Activated T-helper 2 cell treated with anti-CD3 and anti-CD28 coated beads, Interferon-gamma antibody, Interleukin-2, Interleukin-4, amounts not matched to agents 10 μg/mL and 5 μg/mL and 100 μg/mL, durations not matched to agents 14 hours and 24 hours and 36 hours (primary cell): ENCODE measurements around the gene KCNK4. TPM values are rescaled to one million over a fixed set of nuclear protein-coding genes. Genes with fewer than 3 reads are reported as not detected.
"Not testable (repeated sequence)": the region's sequence is repeated elsewhere in the genome, so short reads cannot be mapped to it uniquely, and the experiment has no call there.

ENCODE experiments used
- DNase-seq: peaks from one replicate; pipeline ENCODE4 v3.0.0; 2021; ENCODE audit warnings: low spot score
- H3K27ac Mint-ChIP-seq: one replicate; pipeline ENCODE4 v1.8.0; 2021; ENCODE audit warnings: mixed read lengths
- H3K27me3 Mint-ChIP-seq: one replicate; pipeline ENCODE4 v1.8.0; 2021; ENCODE audit warnings: low read depth, mixed read lengths
- H3K36me3 Mint-ChIP-seq: one replicate; pipeline ENCODE4 v1.8.0; 2021; ENCODE audit warnings: low read depth, mixed read lengths
- H3K4me1 Mint-ChIP-seq: one replicate; pipeline ENCODE4 v1.8.0; 2021; ENCODE audit warnings: low read depth, mixed read lengths
- H3K4me3 Mint-ChIP-seq: one replicate; pipeline ENCODE4 v1.8.0; 2021; ENCODE audit warnings: low read depth, mild to moderate bottlenecking, moderate library complexity, mixed read lengths
- H3K9me3 Mint-ChIP-seq: one replicate; pipeline ENCODE4 v1.8.0; 2021; ENCODE audit warnings: mixed read lengths
- intact Hi-C: fragments of 100-400 bp; cut with micrococcal nuclease; formaldehyde crosslinking; loops from one replicate; pipeline ENCODE4 v1.15.1; 2023
- total RNA-seq: library from RNA; stranded (reverse); gene quantifications from 2 replicates; pipeline ENCODE4 v1.2.3, GENCODE V29; 2022

The KCNK4 gene
- not detected in 2 replicates for total RNA-seq

- no peak for DNase-seq
- Mint-ChIP-seq H3K27ac (no peak within 1 kb of the TSS), H3K27me3 (peaks cover 48% of the 10 kb centered on the region), H3K4me3 (no peak within 1 kb of the TSS), H3K9me3 (no peaks in the 10 kb centered on the region), H3K36me3 (no peaks in the 10 kb centered on the region), H3K4me1 (peaks cover 9% of the 10 kb centered on the region)
- intact Hi-C loops: no loop called here
These were observed at the start of gene KCNK4 for GRCh38 chr11:64291262-64291751. Gene KCNK4 (plus strand): TSS chr11:64291302. CDS start chr11:64293019, 1,717 bp downstream.

- Mint-ChIP-seq H3K4me3 (peak overlapping the region; percentile 94), H3K4me1 (peaks cover 20% of the 10 kb centered on the region), H3K9me3 (no peaks in the 10 kb centered on the region), H3K27me3 (no peaks in the 10 kb centered on the region), H3K27ac (peak overlapping the region; percentile 93), H3K36me3 (peaks cover 48% of the 10 kb centered on the region)
- intact Hi-C loops: loop anchor here (1.0 to 2.0 kb wide), 7 partner anchors 15 to 76 kb away; partner anchors contain the start of genes BAD, ESRRA, FERMT3 and GPR137
- DNase-seq: no peak
These were observed 49.4 kb upstream of the KCNK4 start for GRCh38 chr11:64241491-64242374.

- Mint-ChIP-seq H3K4me1 (peaks cover 28% of the 10 kb centered on the region), H3K27me3 (no peaks in the 10 kb centered on the region), H3K36me3 (peaks cover 33% of the 10 kb centered on the region), H3K4me3 (peak overlapping the region; percentile 56), H3K9me3 (no peaks in the 10 kb centered on the region), H3K27ac (peak overlapping the region; percentile 17)
- DNase-seq: no peak
- intact Hi-C loops: no loop called here
These were observed 47.8 kb upstream of the KCNK4 start for GRCh38 chr11:64243236-64243854.

- H3K4me1 Mint-ChIP-seq: peaks cover 28% of the 10 kb centered on the region
- DNase-seq: no peak
- peak overlapping the region; percentile 56 for H3K4me3 Mint-ChIP-seq
- peaks cover 27% of the 10 kb centered on the region for H3K36me3 Mint-ChIP-seq
- H3K9me3 Mint-ChIP-seq: no peaks in the 10 kb centered on the region
- intact Hi-C loops: no loop called here
- no peaks in the 10 kb centered on the region for H3K27me3 Mint-ChIP-seq
- peak overlapping the region; percentile 17 for H3K27ac Mint-ChIP-seq
These were observed 47.0 kb upstream of the KCNK4 start for GRCh38 chr11:64244107-64244506.

GRCh38 chr11:64244966-64245365, 46.1 kb upstream of the KCNK4 start:
- no peak for DNase-seq
- intact Hi-C loops: no loop called here

GRCh38 chr11:64245401-64245796, 45.7 kb upstream of the KCNK4 start:
- Mint-ChIP-seq H3K4me3 (peak overlapping the region; percentile 91), H3K27me3 (no peaks in the 10 kb centered on the region), H3K36me3 (peaks cover 24% of the 10 kb centered on the region), H3K9me3 (no peaks in the 10 kb centered on the region), H3K27ac (peak overlapping the region; percentile 88), H3K4me1 (peaks cover 25% of the 10 kb centered on the region)
- intact Hi-C loops: no loop called here
- DNase-seq: no peak

More at GRCh38 chr11:64244966-64245365, 46.1 kb upstream of the KCNK4 start:
- Mint-ChIP-seq H3K27me3 (no peaks in the 10 kb centered on the region), H3K9me3 (no peaks in the 10 kb centered on the region), H3K4me1 (peaks cover 26% of the 10 kb centered on the region), H3K4me3 (peak overlapping the region; percentile 91), H3K27ac (no peak overlapping the region), H3K36me3 (peaks cover 27% of the 10 kb centered on the region)

- DNase-seq: peak; percentile 33
- H3K4me3 Mint-ChIP-seq: peak overlapping the region; percentile 91
- peak overlapping the region; percentile 88 for H3K27ac Mint-ChIP-seq
- peaks cover 25% of the 10 kb centered on the region for H3K4me1 Mint-ChIP-seq
- no peaks in the 10 kb centered on the region for H3K9me3 Mint-ChIP-seq
- intact Hi-C loops: loop anchor here (1.0 kb wide), 1 partner anchor 62 kb away; no protein-coding TSS in a partner anchor
- H3K36me3 Mint-ChIP-seq: peaks cover 21% of the 10 kb centered on the region
- no peaks in the 10 kb centered on the region for H3K27me3 Mint-ChIP-seq
These were observed 45.1 kb upstream of the KCNK4 start for GRCh38 chr11:64245797-64246620.

GRCh38 chr11:64246621-64246870, 44.6 kb upstream of the KCNK4 start:
- Mint-ChIP-seq H3K36me3 (peaks cover 19% of the 10 kb centered on the region), H3K4me3 (peak overlapping the region; percentile 81), H3K4me1 (peaks cover 25% of the 10 kb centered on the region), H3K27ac (peak overlapping the region; percentile 70)
- intact Hi-C loops: loop anchor here (1.0 kb wide), 1 partner anchor 62 kb away; no protein-coding TSS in a partner anchor
- H3K27me3 Mint-ChIP-seq, DNase-seq, H3K9me3 Mint-ChIP-seq: not testable (repeated sequence)

- H3K9me3 Mint-ChIP-seq: no peaks in the 10 kb centered on the region
- peak within 1 kb of the TSS; percentile 88 for H3K27ac Mint-ChIP-seq
- H3K4me1 Mint-ChIP-seq: peaks cover 28% of the 10 kb centered on the region
- peak within 1 kb of the TSS; percentile 91 for H3K4me3 Mint-ChIP-seq
- H3K27me3 Mint-ChIP-seq: no peaks in the 10 kb centered on the region
- peaks cover 18% of the 10 kb centered on the region for H3K36me3 Mint-ChIP-seq
- peak; percentile 78 for DNase-seq
- intact Hi-C loops: loop anchor here (1.0 kb wide), 1 partner anchor 63 kb away; no protein-coding TSS in a partner anchor
These were observed 44.0 kb upstream of the KCNK4 start, which contains the start of gene PPP1R14B for GRCh38 chr11:64246871-64247728. Gene PPP1R14B (minus strand): TSS chr11:64246943. CDS start chr11:64246673, 270 bp downstream.

GRCh38 chr11:64247729-64248531, 43.2 kb upstream of the KCNK4 start:
- Mint-ChIP-seq H3K36me3 (peaks cover 18% of the 10 kb centered on the region), H3K4me1 (peaks cover 27% of the 10 kb centered on the region), H3K9me3 (no peaks in the 10 kb centered on the region), H3K27me3 (no peaks in the 10 kb centered on the region), H3K4me3 (peak overlapping the region; percentile 70), H3K27ac (peak overlapping the region; percentile 70)
- no peak for DNase-seq
- intact Hi-C loops: no loop called here

GRCh38 chr11:64248578-64248977, 42.5 kb upstream of the KCNK4 start:
- H3K27ac Mint-ChIP-seq: no peak overlapping the region
- H3K4me1 Mint-ChIP-seq: peaks cover 24% of the 10 kb centered on the region
- DNase-seq: no peak
- intact Hi-C loops: no loop called here
- no peak overlapping the region for H3K4me3 Mint-ChIP-seq
- H3K9me3 Mint-ChIP-seq: no peaks in the 10 kb centered on the region
- peaks cover 11% of the 10 kb centered on the region for H3K36me3 Mint-ChIP-seq
- H3K27me3 Mint-ChIP-seq: no peaks in the 10 kb centered on the region
